GM12891 (cell line): ENCODE data around the gene HELZ.

Source experiments
- POLR2A ChIP-seq: IDR thresholded peaks from 2 replicates; pipeline ENCODE4 v1.6.1; 2011; ENCODE audit warnings: low read depth, low read length, control low read depth
- POLR2AphosphoS5 ChIP-seq: IDR thresholded peaks from 2 replicates; pipeline ENCODE4 v1.6.1; 2011; ENCODE audit warnings: low read depth, low read length, control low read depth
- TAF1 ChIP-seq: IDR thresholded peaks from 2 replicates; pipeline ENCODE4 v1.6.1; 2011; ENCODE audit warnings: low read depth, low read length, control low read depth

- no peak for TF ChIP-seq POLR2AphosphoS5
- no peak for TF ChIP-seq TAF1
- no peak for TF ChIP-seq POLR2A
Measured at GRCh38 chr17:67272312-67273047, 27.5 kb upstream of the HELZ start.
